HepG2 (cell line): ENCODE results near the gene PRKCD.

ENCODE experiments used
- ARHGAP35 ChIP-seq: sonication (generic); formaldehyde crosslinking; IDR thresholded peaks from 2 replicates; pipeline ENCODE4 v1.9.0; 2022; ENCODE audit warnings: mild to moderate bottlenecking, inconsistent platforms, moderate library complexity, missing genetic modification reagents, borderline replicate concordance
- ELF1 ChIP-seq: sonication (generic); formaldehyde crosslinking; IDR thresholded peaks from 2 replicates; pipeline ENCODE4 v1.4.0; 2020; ENCODE audit warnings: missing genetic modification reagents
- HNF1A ChIP-seq, 2 experiments: sonication (generic) in 1 of 2; formaldehyde crosslinking in 1 of 2; IDR thresholded peaks; 2 replicates each; pipeline versions ENCODE4 v1.4.0 to v1.6.1; 2016 to 2020; ENCODE audit warnings: borderline replicate concordance in 1 of 2, low read depth in 1 of 2, mild to moderate bottlenecking in 1 of 2, missing genetic modification reagents in 1 of 2
- KLF13 ChIP-seq: sonication (generic); formaldehyde crosslinking; IDR thresholded peaks from 2 replicates; pipeline ENCODE4 v1.4.0; 2020; ENCODE audit warnings: mild to moderate bottlenecking, missing genetic modification reagents
- MAX ChIP-seq: IDR thresholded peaks from 2 replicates; pipeline ENCODE4 v1.6.1; 2012; ENCODE audit warnings: inconsistent platforms
- MAZ ChIP-seq, 2 experiments: sonication (generic) in 1 of 2; formaldehyde crosslinking in 1 of 2; IDR thresholded peaks; 2 replicates each; pipeline versions ENCODE4 v1.5.0 to v1.6.1; 2012 to 2020; ENCODE audit warnings: low read depth in 2 of 2, mild to moderate bottlenecking in 2 of 2, borderline replicate concordance in 1 of 2, improper control_type of control experiment in 1 of 2, low read length in 1 of 2, missing genetic modification reagents in 1 of 2, moderate library complexity in 1 of 2
- POLR2AphosphoS5 ChIP-seq: IDR thresholded peaks from 2 replicates; pipeline ENCODE4 v1.6.1; 2012; ENCODE audit warnings: low read depth, low read length
- RFXAP ChIP-seq: sonication (generic); formaldehyde crosslinking; IDR thresholded peaks from 2 replicates; pipeline ENCODE4 v1.4.0; 2020; ENCODE audit warnings: missing genetic modification reagents, borderline replicate concordance
- ZNF597 ChIP-seq: sonication (generic); formaldehyde crosslinking; IDR thresholded peaks from 2 replicates; pipeline ENCODE4 v1.5.0; 2020; ENCODE audit warnings: missing genetic modification reagents
- TF ChIP-seq, protein P1 (sequence below): sonication (generic); formaldehyde crosslinking; IDR thresholded peaks from 2 replicates; pipeline ENCODE4 v1.5.0; 2020; ENCODE audit warnings: mild to moderate bottlenecking, missing genetic modification reagents, moderate library complexity

DNA sequence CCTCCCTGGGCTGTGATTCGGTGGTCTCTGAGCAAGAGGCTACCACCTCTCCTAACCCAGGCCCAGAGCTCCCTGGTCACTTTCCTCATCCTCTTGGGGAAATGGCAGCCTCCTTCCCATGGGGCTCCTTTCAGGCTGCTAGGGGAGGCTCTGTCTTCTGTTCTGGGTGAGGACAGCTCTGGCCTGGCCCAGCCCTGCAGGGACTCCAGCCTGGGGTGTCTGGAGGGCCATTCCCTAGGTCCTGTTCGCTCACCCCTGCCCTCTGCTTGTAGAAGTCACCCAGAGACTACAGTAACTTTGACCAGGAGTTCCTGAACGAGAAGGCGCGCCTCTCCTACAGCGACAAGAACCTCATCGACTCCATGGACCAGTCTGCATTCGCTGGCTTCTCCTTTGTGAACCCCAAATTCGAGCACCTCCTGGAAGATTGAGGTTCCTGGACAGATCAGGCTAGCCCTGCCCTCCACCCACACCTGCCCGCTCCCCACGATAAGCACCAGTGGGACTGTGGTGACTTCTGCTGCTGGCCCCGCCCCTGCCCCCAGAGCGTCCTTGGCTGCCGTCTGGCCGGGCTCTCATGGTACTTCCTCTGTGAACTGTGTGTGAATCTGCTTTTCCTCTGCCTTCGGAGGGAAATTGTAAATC, 30.9 kb downstream of the PRKCD start:
- TF ChIP-seq KLF13 (CRISPR knock-in tag) (no peak), ZNF597 (CRISPR knock-in tag) (no peak), MAX (no peak), MAZ (IDR thresholded peaks at IDR 0.05; ENCODE audit: borderline replicate concordance, low read depth, low read length) (no peak), MAZ (CRISPR knock-in tag; IDR thresholded peaks at IDR 0.05; ENCODE audit: low read depth) (no peak), RFXAP (CRISPR knock-in tag) (no peak), POLR2AphosphoS5 (no peak), ELF1 (no peak), ARHGAP35 (CRISPR knock-in tag) (no peak), HNF1A (IDR thresholded peaks at IDR 0.05; ENCODE audit: low read depth) (no peak), HNF1A (CRISPR knock-in tag; IDR thresholded peaks at IDR 0.05; ENCODE audit: borderline replicate concordance) (no peak)
- TF ChIP-seq, protein P1, sequence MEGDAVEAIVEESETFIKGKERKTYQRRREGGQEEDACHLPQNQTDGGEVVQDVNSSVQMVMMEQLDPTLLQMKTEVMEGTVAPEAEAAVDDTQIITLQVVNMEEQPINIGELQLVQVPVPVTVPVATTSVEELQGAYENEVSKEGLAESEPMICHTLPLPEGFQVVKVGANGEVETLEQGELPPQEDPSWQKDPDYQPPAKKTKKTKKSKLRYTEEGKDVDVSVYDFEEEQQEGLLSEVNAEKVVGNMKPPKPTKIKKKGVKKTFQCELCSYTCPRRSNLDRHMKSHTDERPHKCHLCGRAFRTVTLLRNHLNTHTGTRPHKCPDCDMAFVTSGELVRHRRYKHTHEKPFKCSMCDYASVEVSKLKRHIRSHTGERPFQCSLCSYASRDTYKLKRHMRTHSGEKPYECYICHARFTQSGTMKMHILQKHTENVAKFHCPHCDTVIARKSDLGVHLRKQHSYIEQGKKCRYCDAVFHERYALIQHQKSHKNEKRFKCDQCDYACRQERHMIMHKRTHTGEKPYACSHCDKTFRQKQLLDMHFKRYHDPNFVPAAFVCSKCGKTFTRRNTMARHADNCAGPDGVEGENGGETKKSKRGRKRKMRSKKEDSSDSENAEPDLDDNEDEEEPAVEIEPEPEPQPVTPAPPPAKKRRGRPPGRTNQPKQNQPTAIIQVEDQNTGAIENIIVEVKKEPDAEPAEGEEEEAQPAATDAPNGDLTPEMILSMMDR: no peak
